Kidney (tissue), 14 donors: ENCODE results near the gene GPC6. TPM values are rescaled to one million over a fixed set of nuclear protein-coding genes. Genes with fewer than 3 reads are reported as not detected.

Experiments used
- DNase-seq, 5 donors: peaks; one replicate each; pipeline ENCODE4 v3.0.0-alpha.2; 2013 to 2020
- FAIRE-seq: peaks from 2 replicates; lab custom pipeline; 2012; peaks lifted over from hg19 to GRCh38; lab: Jason Lieb, UNC
- H3K27ac ChIP-seq, 2 donors: one replicate each; pipeline ENCODE4 v1.7.0; 2013; ENCODE audit warnings: low read depth in 2 of 2, low read length in 2 of 2, inconsistent platforms in 1 of 2
- H3K27me3 ChIP-seq: one replicate; pipeline ENCODE4 v1.7.1; 2013; ENCODE audit warnings: low read length, inconsistent platforms; ENCODE audit not compliant: control insufficient read depth, insufficient read depth
- H3K36me3 ChIP-seq, 3 donors: one replicate each; pipeline versions ENCODE4 v1.7.0 to v1.7.1; 2013; ENCODE audit warnings: low read length in 3 of 3, control low read depth in 1 of 3, inconsistent platforms in 1 of 3; ENCODE audit not compliant: insufficient read depth in 3 of 3, control insufficient read depth in 2 of 3
- H3K4me1 ChIP-seq, 3 donors: one replicate each; pipeline versions ENCODE4 v1.7.0 to v1.7.1; 2013; ENCODE audit warnings: low read length in 3 of 3, inconsistent platforms in 1 of 3, low read depth in 1 of 3; ENCODE audit not compliant: control insufficient read depth in 2 of 3, insufficient read depth in 2 of 3
- H3K4me3 ChIP-seq, 3 donors: one replicate each; pipeline versions ENCODE4 v1.7.0 to v1.8.1; 2013; ENCODE audit warnings: low read length in 3 of 3, control low read depth in 1 of 3, inconsistent platforms in 1 of 3
- H3K9ac ChIP-seq, 3 donors: one replicate each; pipeline versions ENCODE4 v1.7.0 to v1.7.1; 2013; ENCODE audit warnings: low read length in 3 of 3, control low read depth in 1 of 3, inconsistent platforms in 1 of 3
- H3K9me3 ChIP-seq, 3 donors: one replicate each; pipeline versions ENCODE4 v1.7.0 to v1.7.1; 2013; ENCODE audit warnings: low read length in 3 of 3, control low read depth in 1 of 3, inconsistent platforms in 1 of 3; ENCODE audit not compliant: control insufficient read depth in 2 of 3, insufficient read depth in 1 of 3
- intact Hi-C: fragments of 100-400 bp; cut with DNase I; formaldehyde crosslinking; loops from one replicate; pipeline ENCODE4 v1.11.1; 2022
- polyA plus RNA-seq: library from polyadenylated mRNA; stranded (reverse); fragments of 350-450 nt; fragmentation: Illumina TruSeq; extraction: RNeasy Lipid Tissue Mini Kit (QIAGEN cat#74804); gene quantifications from one replicate; pipeline ENCODE4 v1.2.3, GENCODE V29; 2014; ENCODE audit warnings: low read depth, low replicate concordance; ENCODE audit not compliant: insufficient read depth
- total RNA-seq: library from RNA; stranded (reverse); fragmentation: NEBNext Ultra II Directional; extraction: Animal tissue kit (Norgen Biotek cat#: 25700); gene quantifications from one replicate; pipeline ENCODE4 v1.2.1, GENCODE V29; 2021
- TF ChIP-seq, protein P1 (sequence below): IDR thresholded peaks from 3 replicates; pipeline ENCODE4 v1.5.1; 2012; ENCODE audit warnings: mild to moderate bottlenecking, moderate library complexity, borderline replicate concordance; ENCODE audit not compliant: insufficient read depth; ENCODE audit errors: extremely low read depth
- donor health status: control.
- donor health status: control.
- donor health status: control.
- donor health status: control.
- donor health status: control.
- donor health status: DM: yes; HTN: yes; CAD: no.
- donor health status: Normal renal cell carcinoma (clear cell type).

GPC6 gene
- total and polyA plus RNA-seq, 2 donors from 2014 or later = 6.2 to 15.5 TPM

DNA sequence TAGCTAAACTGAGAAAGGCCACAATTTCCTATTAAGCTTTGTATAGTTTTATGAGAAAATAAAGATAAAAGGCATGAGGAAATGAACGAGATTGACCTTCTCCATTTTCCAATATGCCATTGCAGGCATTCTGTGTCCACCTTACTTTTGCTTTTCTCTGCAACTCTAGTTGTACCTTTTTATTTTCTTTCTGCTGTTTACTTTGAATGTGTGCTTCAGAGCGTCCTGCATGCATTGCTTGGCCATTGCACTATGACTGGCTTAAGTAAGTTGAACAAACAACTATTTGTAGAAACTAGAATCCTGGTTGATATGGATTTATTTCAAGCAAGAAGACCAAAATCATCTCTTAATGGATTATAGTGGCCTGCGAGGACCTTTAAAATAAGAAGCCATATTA is 510.3 kb downstream of the GPC6 start:
- Histone ChIP-seq H3K4me1 (no peaks in the 10 kb centered on the region), H3K27me3 (no peaks in the 10 kb centered on the region), H3K9me3 (no peaks in the 10 kb centered on the region), H3K27ac (no peak overlapping the region), H3K9ac (no peak overlapping the region), H3K36me3 (no peaks in the 10 kb centered on the region), H3K4me3 (no peak overlapping the region)
- TF ChIP-seq, protein P1, sequence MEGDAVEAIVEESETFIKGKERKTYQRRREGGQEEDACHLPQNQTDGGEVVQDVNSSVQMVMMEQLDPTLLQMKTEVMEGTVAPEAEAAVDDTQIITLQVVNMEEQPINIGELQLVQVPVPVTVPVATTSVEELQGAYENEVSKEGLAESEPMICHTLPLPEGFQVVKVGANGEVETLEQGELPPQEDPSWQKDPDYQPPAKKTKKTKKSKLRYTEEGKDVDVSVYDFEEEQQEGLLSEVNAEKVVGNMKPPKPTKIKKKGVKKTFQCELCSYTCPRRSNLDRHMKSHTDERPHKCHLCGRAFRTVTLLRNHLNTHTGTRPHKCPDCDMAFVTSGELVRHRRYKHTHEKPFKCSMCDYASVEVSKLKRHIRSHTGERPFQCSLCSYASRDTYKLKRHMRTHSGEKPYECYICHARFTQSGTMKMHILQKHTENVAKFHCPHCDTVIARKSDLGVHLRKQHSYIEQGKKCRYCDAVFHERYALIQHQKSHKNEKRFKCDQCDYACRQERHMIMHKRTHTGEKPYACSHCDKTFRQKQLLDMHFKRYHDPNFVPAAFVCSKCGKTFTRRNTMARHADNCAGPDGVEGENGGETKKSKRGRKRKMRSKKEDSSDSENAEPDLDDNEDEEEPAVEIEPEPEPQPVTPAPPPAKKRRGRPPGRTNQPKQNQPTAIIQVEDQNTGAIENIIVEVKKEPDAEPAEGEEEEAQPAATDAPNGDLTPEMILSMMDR = no peak
- intact Hi-C loops = no loop called here
- no peak for FAIRE-seq
- no peak for DNase-seq

DNA sequence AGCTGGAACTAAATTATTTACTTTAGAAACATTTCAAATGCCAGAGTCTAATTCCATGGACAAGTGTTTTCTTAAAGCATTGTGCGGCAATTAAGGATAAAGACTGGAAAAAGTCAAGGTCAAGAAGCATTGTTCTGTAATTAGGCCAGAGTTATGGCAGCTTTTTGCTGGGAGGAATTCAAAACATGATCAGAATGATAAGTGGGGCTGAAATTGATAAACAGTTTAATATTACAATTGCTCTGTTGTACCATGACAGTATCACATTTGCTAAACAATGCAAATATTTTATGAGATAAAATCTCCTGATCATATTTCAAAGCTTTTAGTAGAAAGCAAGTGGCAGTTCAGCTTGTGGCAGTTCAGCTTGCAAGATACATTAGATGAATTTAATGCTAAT is 513.7 kb downstream of the GPC6 start:
- Histone ChIP-seq H3K9ac (no peak overlapping the region), H3K27ac (no peak overlapping the region), H3K9me3 (no peaks in the 10 kb centered on the region), H3K27me3 (no peaks in the 10 kb centered on the region), H3K4me1 (no peaks in the 10 kb centered on the region), H3K36me3 (no peaks in the 10 kb centered on the region), H3K4me3 (no peak overlapping the region)
- DNase-seq (peak in 1 of 5 donors; percentile 15), FAIRE-seq (no peak)
- intact Hi-C loops = no loop called here
- TF ChIP-seq, protein P1 = no peak

DNA sequence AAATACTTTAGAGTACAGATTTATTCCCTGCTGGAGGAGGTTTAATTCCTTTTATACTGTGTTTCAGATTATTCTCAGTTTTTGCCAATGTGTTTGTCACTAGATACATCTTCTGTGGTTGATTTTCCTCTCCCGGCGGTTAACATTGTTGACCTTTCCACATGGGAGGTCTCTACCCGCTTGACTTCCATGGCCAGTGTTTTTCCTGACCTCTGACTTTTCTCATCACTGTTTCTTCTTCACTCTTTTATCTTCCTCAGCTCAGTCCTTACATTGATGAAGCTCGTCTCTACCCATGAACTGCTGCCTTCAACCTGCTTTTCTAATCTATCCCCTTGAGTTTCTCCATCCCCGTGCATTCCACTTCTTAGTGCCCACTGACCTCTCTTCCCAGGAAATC is 517.4 kb downstream of the GPC6 start:
- H3K4me1 ChIP-seq = no peaks in the 10 kb centered on the region
- no peak overlapping the region for H3K27ac ChIP-seq
- no peak overlapping the region for H3K4me3 ChIP-seq
- FAIRE-seq (no peak), DNase-seq (no peak)
- TF ChIP-seq, protein P1 = no peak
- intact Hi-C loops = no loop called here
- H3K9ac ChIP-seq = no peak overlapping the region
- no peaks in the 10 kb centered on the region for H3K36me3 ChIP-seq
- H3K27me3 ChIP-seq = no peaks in the 10 kb centered on the region
- no peaks in the 10 kb centered on the region for H3K9me3 ChIP-seq

DNA sequence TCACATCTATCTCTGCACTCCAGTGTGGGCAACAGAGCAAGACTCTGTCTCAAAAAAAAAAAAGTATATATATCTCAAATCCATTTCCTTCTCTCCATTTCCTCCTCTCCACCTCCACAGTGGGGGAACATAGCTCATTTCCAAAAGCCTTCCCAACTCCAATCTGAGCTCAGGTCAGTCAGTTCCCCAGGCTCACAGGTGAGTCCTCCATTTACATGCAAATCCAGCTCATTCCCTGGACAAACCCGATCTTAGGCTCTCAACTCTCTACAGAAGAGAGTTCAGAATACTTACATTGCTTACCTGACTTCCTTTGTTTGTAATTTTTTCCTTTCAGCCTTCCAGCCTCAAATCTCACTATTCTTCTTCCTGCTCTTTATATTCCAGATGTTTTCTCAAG is 518.3 kb downstream of the GPC6 start:
- no peaks in the 10 kb centered on the region for H3K36me3 ChIP-seq
- no peak overlapping the region for H3K4me3 ChIP-seq
- TF ChIP-seq, protein P1 = no peak
- H3K9ac ChIP-seq = no peak overlapping the region
- H3K9me3 ChIP-seq = no peaks in the 10 kb centered on the region
- H3K27me3 ChIP-seq = no peaks in the 10 kb centered on the region
- FAIRE-seq (no peak), DNase-seq (no peak)
- no peaks in the 10 kb centered on the region for H3K4me1 ChIP-seq
- no peak overlapping the region for H3K27ac ChIP-seq
- intact Hi-C loops = no loop called here
